Measurements from ENCODE around the gene ABI2. TPM values are rescaled to one million over a fixed set of nuclear protein-coding genes. Genes with fewer than 3 reads are reported as not detected.

Gene ABI2
- total and polyA plus RNA-seq, 3 donors from 2014 or later = 91.2 to 109 (median 106) TPM

- TF ChIP-seq POLR2A (IDR thresholded peaks at IDR 0.05) = no peak
- TF ChIP-seq CTCF (IDR thresholded peaks at IDR 0.05) = no peak
- DNase-seq = no peak
- Histone ChIP-seq H3K4me3 (no peak overlapping the region), H3K27ac (no peak overlapping the region), H3K27me3 (no peaks in the 10 kb centered on the region), H3K4me1 (no peaks in the 10 kb centered on the region), H3K36me3 (ENCODE audit: low read depth, missing control alignments) (no peaks in the 10 kb centered on the region), H3K9me3 (no peaks in the 10 kb centered on the region)
- WGBS, 2 donors = 80 to 81% methylated on average over 5 of the region's 5 CpGs
- intact Hi-C loops (cut with DNase I; ENCODE audit: low total_unique reads) = no loop called here
Measured at GRCh38 chr2:203431391-203432185, 103.4 kb downstream of the ABI2 start.

GRCh38 chr2:203432811-203433210 lies 104.6 kb downstream of the ABI2 start:
- H3K36me3 ChIP-seq (ENCODE audit: low read depth, missing control alignments) = no peaks in the 10 kb centered on the region
- TF ChIP-seq POLR2A (IDR thresholded peaks at IDR 0.05) = no peak
- TF ChIP-seq CTCF (IDR thresholded peaks at IDR 0.05) = no peak
- no peaks in the 10 kb centered on the region for H3K27me3 ChIP-seq
- WGBS, 2 donors = 79 to 82% methylated on average over 6 of the region's 6 CpGs
- H3K9me3 ChIP-seq = no peaks in the 10 kb centered on the region
- no peaks in the 10 kb centered on the region for H3K4me1 ChIP-seq
- no peak overlapping the region for H3K27ac ChIP-seq
- H3K4me3 ChIP-seq = no peak overlapping the region
- DNase-seq = no peak
- intact Hi-C loops (cut with DNase I; ENCODE audit: low total_unique reads) = no loop called here

GRCh38 chr2:203436496-203436895 lies 108.3 kb downstream of the ABI2 start:
- intact Hi-C loops (cut with DNase I; ENCODE audit: low total_unique reads) = no loop called here
- DNase-seq = no peak
- no peak overlapping the region for H3K4me3 ChIP-seq
- no peaks in the 10 kb centered on the region for H3K36me3 ChIP-seq (ENCODE audit: low read depth, missing control alignments)
- no peaks in the 10 kb centered on the region for H3K9me3 ChIP-seq
- no peak overlapping the region for H3K27ac ChIP-seq
- TF ChIP-seq CTCF (IDR thresholded peaks at IDR 0.05) (no peak), POLR2A (IDR thresholded peaks at IDR 0.05) (no peak)
- no peaks in the 10 kb centered on the region for H3K27me3 ChIP-seq
- no peaks in the 10 kb centered on the region for H3K4me1 ChIP-seq
- 67 to 83% methylated on average over 2 of the region's 2 CpGs for WGBS, 2 donors

GRCh38 chr2:203437511-203437910 lies 109.3 kb downstream of the ABI2 start:
- Histone ChIP-seq H3K4me3 (no peak overlapping the region), H3K27ac (no peak overlapping the region), H3K4me1 (no peaks in the 10 kb centered on the region), H3K9me3 (no peaks in the 10 kb centered on the region), H3K36me3 (ENCODE audit: low read depth, missing control alignments) (no peaks in the 10 kb centered on the region), H3K27me3 (no peaks in the 10 kb centered on the region)
- no peak for TF ChIP-seq POLR2A (IDR thresholded peaks at IDR 0.05)
- TF ChIP-seq CTCF (IDR thresholded peaks at IDR 0.05) = no peak
- intact Hi-C loops (cut with DNase I; ENCODE audit: low total_unique reads) = no loop called here
- no peak for DNase-seq
- 96 to 98% methylated on average over 4 of the region's 4 CpGs for WGBS, 2 donors

- H3K4me3 ChIP-seq = no peak overlapping the region
- no peaks in the 10 kb centered on the region for H3K9me3 ChIP-seq
Measured at GRCh38 chr2:203438528-203438927, 110.3 kb downstream of the ABI2 start.

More at GRCh38 chr2:203438528-203438927, 110.3 kb downstream of the ABI2 start:
- no peaks in the 10 kb centered on the region for H3K4me1 ChIP-seq
- TF ChIP-seq CTCF (IDR thresholded peaks at IDR 0.05) (no peak), POLR2A (IDR thresholded peaks at IDR 0.05) (no peak)
- no peaks in the 10 kb centered on the region for H3K27me3 ChIP-seq
- H3K36me3 ChIP-seq (ENCODE audit: low read depth, missing control alignments) = no peaks in the 10 kb centered on the region
- WGBS, 2 donors = 83 to 92% methylated on average over 2 of the region's 2 CpGs
- no peak overlapping the region for H3K27ac ChIP-seq
- intact Hi-C loops (cut with DNase I; ENCODE audit: low total_unique reads) = no loop called here
- no peak for DNase-seq
